Fibroblast of lung (primary cell): ENCODE results near the gene PCNT.

ENCODE experiments used
- EZH2 ChIP-seq: IDR thresholded peaks from 2 replicates; pipeline ENCODE4 v1.5.1; 2012; ENCODE audit warnings: low read length, control low read depth, mild to moderate bottlenecking; ENCODE audit errors: missing control alignments
- TF ChIP-seq, protein P1 (sequence below), 2 donors: IDR thresholded peaks in 1 of 2; conservative IDR thresholded peaks in 1 of 2; 1 replicate in 1 of 2; 2 replicates in 1 of 2; pipeline ENCODE4 v1.5.1; 2011 to 2012; ENCODE audit warnings: low read length in 2 of 2, control low read depth in 1 of 2, inconsistent platforms in 1 of 2, low read depth in 1 of 2, mild to moderate bottlenecking in 1 of 2

DNA sequence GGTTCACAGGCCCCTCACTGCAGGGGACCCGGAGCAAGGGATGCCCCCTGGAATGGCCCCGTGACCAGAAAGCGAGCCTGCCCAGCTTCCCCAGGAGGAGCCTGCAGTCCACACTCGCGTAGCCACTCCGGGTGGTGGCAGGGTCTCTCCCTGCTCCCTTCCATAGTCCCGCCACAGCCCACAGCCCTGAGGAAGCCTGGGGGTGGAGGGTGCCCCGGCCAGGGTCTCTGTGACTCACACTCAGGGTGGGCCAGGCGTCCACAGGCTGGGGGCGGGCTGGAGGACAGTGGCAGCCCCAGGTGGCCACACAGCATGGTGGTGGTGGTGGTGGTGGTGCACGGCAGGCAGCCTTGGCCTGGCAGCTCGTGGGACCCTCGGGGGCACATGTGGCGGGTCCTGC, 22.2 kb upstream of the PCNT start:
- TF ChIP-seq, protein P1, sequence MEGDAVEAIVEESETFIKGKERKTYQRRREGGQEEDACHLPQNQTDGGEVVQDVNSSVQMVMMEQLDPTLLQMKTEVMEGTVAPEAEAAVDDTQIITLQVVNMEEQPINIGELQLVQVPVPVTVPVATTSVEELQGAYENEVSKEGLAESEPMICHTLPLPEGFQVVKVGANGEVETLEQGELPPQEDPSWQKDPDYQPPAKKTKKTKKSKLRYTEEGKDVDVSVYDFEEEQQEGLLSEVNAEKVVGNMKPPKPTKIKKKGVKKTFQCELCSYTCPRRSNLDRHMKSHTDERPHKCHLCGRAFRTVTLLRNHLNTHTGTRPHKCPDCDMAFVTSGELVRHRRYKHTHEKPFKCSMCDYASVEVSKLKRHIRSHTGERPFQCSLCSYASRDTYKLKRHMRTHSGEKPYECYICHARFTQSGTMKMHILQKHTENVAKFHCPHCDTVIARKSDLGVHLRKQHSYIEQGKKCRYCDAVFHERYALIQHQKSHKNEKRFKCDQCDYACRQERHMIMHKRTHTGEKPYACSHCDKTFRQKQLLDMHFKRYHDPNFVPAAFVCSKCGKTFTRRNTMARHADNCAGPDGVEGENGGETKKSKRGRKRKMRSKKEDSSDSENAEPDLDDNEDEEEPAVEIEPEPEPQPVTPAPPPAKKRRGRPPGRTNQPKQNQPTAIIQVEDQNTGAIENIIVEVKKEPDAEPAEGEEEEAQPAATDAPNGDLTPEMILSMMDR (conservative IDR thresholded peaks at IDR 0.05 in 1 of 2, IDR thresholded peaks at IDR 0.05 in 1 of 2; ENCODE audit: low read depth in 1 of 2, low read length in 2 of 2) = no peak
- no peak for TF ChIP-seq EZH2
